ENCODE results near the gene SDHAF2.

DNA sequence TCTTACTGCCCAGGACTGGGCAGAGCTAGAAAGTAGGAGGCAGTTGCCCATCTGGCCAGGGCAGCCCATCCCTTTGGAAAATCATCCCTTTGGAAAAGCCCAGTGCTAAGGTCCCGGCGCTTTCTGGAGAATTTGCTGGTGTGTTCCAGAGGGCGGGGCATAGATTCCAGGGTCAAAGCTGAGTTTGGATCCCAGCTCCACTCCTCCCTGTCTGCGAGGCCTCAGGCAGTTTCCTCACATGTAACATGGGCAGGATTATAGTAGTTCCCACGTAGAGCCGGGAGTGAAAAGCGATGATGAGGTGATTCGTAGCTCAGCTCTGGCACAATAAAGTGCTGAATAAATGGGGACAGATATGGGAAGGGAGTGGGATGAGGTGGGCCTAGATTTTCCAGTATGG lies 47.2 kb downstream of the SDHAF2 start:
- TF ChIP-seq, protein P1, sequence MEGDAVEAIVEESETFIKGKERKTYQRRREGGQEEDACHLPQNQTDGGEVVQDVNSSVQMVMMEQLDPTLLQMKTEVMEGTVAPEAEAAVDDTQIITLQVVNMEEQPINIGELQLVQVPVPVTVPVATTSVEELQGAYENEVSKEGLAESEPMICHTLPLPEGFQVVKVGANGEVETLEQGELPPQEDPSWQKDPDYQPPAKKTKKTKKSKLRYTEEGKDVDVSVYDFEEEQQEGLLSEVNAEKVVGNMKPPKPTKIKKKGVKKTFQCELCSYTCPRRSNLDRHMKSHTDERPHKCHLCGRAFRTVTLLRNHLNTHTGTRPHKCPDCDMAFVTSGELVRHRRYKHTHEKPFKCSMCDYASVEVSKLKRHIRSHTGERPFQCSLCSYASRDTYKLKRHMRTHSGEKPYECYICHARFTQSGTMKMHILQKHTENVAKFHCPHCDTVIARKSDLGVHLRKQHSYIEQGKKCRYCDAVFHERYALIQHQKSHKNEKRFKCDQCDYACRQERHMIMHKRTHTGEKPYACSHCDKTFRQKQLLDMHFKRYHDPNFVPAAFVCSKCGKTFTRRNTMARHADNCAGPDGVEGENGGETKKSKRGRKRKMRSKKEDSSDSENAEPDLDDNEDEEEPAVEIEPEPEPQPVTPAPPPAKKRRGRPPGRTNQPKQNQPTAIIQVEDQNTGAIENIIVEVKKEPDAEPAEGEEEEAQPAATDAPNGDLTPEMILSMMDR (IDR thresholded peaks at IDR 0.05; ENCODE audit: low read depth, low read length, missing input control) = no peak
- no peak for TF ChIP-seq EGR1 (IDR thresholded peaks at IDR 0.05; ENCODE audit: low read depth in 2 of 2)
- TF ChIP-seq RAD21 (IDR thresholded peaks at IDR 0.05) = no peak
- no peak for TF ChIP-seq HNF4G (IDR thresholded peaks at IDR 0.05)
- no peak for TF ChIP-seq GABPA (IDR thresholded peaks at IDR 0.05 in 1 of 2, conservative IDR thresholded peaks at IDR 0.05 in 1 of 2)
- TF ChIP-seq TAF1 (conservative IDR thresholded peaks at IDR 0.05) = no peak
- no peak for TF ChIP-seq RXRA (IDR thresholded peaks at IDR 0.05)
- TF ChIP-seq, protein P2, sequence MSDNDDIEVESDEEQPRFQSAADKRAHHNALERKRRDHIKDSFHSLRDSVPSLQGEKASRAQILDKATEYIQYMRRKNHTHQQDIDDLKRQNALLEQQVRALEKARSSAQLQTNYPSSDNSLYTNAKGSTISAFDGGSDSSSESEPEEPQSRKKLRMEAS (IDR thresholded peaks at IDR 0.05) = no peak
- TF ChIP-seq SP1 (IDR thresholded peaks at IDR 0.05) = no peak
- TF ChIP-seq, protein P3, sequence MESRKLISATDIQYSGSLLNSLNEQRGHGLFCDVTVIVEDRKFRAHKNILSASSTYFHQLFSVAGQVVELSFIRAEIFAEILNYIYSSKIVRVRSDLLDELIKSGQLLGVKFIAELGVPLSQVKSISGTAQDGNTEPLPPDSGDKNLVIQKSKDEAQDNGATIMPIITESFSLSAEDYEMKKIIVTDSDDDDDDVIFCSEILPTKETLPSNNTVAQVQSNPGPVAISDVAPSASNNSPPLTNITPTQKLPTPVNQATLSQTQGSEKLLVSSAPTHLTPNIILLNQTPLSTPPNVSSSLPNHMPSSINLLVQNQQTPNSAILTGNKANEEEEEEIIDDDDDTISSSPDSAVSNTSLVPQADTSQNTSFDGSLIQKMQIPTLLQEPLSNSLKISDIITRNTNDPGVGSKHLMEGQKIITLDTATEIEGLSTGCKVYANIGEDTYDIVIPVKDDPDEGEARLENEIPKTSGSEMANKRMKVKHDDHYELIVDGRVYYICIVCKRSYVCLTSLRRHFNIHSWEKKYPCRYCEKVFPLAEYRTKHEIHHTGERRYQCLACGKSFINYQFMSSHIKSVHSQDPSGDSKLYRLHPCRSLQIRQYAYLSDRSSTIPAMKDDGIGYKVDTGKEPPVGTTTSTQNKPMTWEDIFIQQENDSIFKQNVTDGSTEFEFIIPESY (IDR thresholded peaks at IDR 0.05) = no peak
- TF ChIP-seq JUND (IDR thresholded peaks at IDR 0.05) = no peak
- TF ChIP-seq YY1 (IDR thresholded peaks at IDR 0.05) = no peak
